OCI-LY7 (cell line): ENCODE results near the gene CRYM. TPM values are rescaled to one million over a fixed set of nuclear protein-coding genes. Genes with fewer than 3 reads are reported as not detected.

Experiments used
- BruUV-seq: library from RNA; stranded (reverse); fragments of 400-500 nt; replicated peaks from 2 replicates; lab custom pipeline; 2021; lab: Mats Ljungman, UMichigan
- CTCF ChIA-PET: fragments of 300-600 bp; sonication (Branson Sonifier 250); formaldehyde crosslinking; loops from one replicate; lab custom pipeline; 2022; ENCODE audit warnings: antibody characterized with exemption; ENCODE audit not compliant: unreplicated experiment; lab: Charles Lee
- POLR2A ChIA-PET: fragments of 300-600 bp; sonication (Branson Sonifier 250); formaldehyde crosslinking; loops from one replicate; lab custom pipeline; 2022; ENCODE audit warnings: antibody characterized with exemption; lab: Charles Lee
- DNase-seq: peaks from one replicate; pipeline ENCODE4 v3.0.0-alpha.2; 2015; ENCODE audit warnings: low spot score
- H2AFZ ChIP-seq: fragments of 200-600 bp; sonication (generic), shearing (Covaris generic); 2 replicates; pipeline ENCODE4 v1.6.1; 2014; ENCODE audit warnings: mild to moderate bottlenecking, antibody characterized with exemption, low read length, moderate library complexity
- H3K27ac ChIP-seq: fragments of 200-600 bp; sonication (generic); 2 replicates; pipeline ENCODE4 v1.5.1; 2014; ENCODE audit warnings: mixed run types, low read depth, mild to moderate bottlenecking, moderate library complexity, low read length, inconsistent platforms; ENCODE audit not compliant: poor library complexity, severe bottlenecking
- H3K36me3 ChIP-seq: fragments of 200-600 bp; sonication (generic); 2 replicates; pipeline ENCODE4 v1.6.1; 2014; ENCODE audit warnings: mild to moderate bottlenecking, antibody characterized with exemption, low read length, moderate library complexity, mixed read lengths; ENCODE audit not compliant: insufficient read depth
- H3K4me1 ChIP-seq: fragments of 200-600 bp; sonication (generic); 2 replicates; pipeline ENCODE4 v1.5.1; 2014; ENCODE audit warnings: mild to moderate bottlenecking, low read length; ENCODE audit not compliant: insufficient read depth, poor library complexity, severe bottlenecking
- H3K4me2 ChIP-seq: fragments of 200-600 bp; sonication (generic); 2 replicates; pipeline ENCODE4 v1.6.1; 2014; ENCODE audit warnings: mild to moderate bottlenecking, low read length
- H3K4me3 ChIP-seq: fragments of 200-600 bp; sonication (generic); 2 replicates; pipeline ENCODE4 v1.5.1; 2014; ENCODE audit warnings: mild to moderate bottlenecking, low read depth, low read length; ENCODE audit not compliant: poor library complexity, severe bottlenecking
- H3K79me2 ChIP-seq: fragments of 200-600 bp; sonication (generic); 2 replicates; pipeline ENCODE4 v1.6.1; 2016; ENCODE audit warnings: low read depth, mild to moderate bottlenecking, low read length, moderate library complexity, mixed read lengths; ENCODE audit not compliant: insufficient read depth
- H3K9me2 ChIP-seq: fragments of 200-600 bp; sonication (generic); 2 replicates; pipeline ENCODE4 v1.6.1; 2016; ENCODE audit warnings: mild to moderate bottlenecking, low read length, mixed read lengths; ENCODE audit not compliant: insufficient read depth
- H3K9me3 ChIP-seq: fragments of 200-600 bp; sonication (generic); 2 replicates; pipeline ENCODE4 v1.6.1; 2014; ENCODE audit warnings: mild to moderate bottlenecking, mixed run types, low read length, mixed read lengths
- H4K20me1 ChIP-seq: fragments of 200-600 bp; sonication (generic); 2 replicates; pipeline ENCODE4 v1.6.1; 2014; ENCODE audit warnings: mild to moderate bottlenecking, antibody characterized with exemption, low read length, moderate library complexity, mixed read lengths; ENCODE audit not compliant: insufficient read depth
- EZH2phosphoT487 ChIP-seq: fragments of 200-600 bp; sonication (generic); IDR thresholded peaks from 2 replicates; pipeline ENCODE4 v1.6.1; 2018; ENCODE audit warnings: low read depth, borderline replicate concordance, mild to moderate bottlenecking, mixed run types, antibody characterized with exemption, low read length, moderate library complexity, mixed read lengths
- intact Hi-C: fragments of 100-400 bp; cut with micrococcal nuclease; formaldehyde crosslinking; loops from one replicate; pipeline ENCODE4 v1.10.0; 2022; ENCODE audit not compliant: unreplicated experiment
- total RNA-seq, 2 experiments: library from RNA; depleted of rRNA in 1 of 2; stranded (reverse); fragments of >200 nt in 1 of 2; shearing (Covaris generic) in 1 of 2; gene quantifications; 2 replicates each; pipeline ENCODE4 v1.2.3, GENCODE V29; 2014 to 2022
- TF ChIP-seq, protein P1 (sequence below): fragments of 200-600 bp; sonication (generic); conservative IDR thresholded peaks from 2 replicates; pipeline ENCODE4 v1.5.1; 2014; ENCODE audit warnings: mild to moderate bottlenecking, antibody characterized with exemption, low read length, moderate library complexity, mixed read lengths

The CRYM gene
- total RNA-seq, 2 experiments from 2014 or later: 0.23 to 0.28 TPM

DNA sequence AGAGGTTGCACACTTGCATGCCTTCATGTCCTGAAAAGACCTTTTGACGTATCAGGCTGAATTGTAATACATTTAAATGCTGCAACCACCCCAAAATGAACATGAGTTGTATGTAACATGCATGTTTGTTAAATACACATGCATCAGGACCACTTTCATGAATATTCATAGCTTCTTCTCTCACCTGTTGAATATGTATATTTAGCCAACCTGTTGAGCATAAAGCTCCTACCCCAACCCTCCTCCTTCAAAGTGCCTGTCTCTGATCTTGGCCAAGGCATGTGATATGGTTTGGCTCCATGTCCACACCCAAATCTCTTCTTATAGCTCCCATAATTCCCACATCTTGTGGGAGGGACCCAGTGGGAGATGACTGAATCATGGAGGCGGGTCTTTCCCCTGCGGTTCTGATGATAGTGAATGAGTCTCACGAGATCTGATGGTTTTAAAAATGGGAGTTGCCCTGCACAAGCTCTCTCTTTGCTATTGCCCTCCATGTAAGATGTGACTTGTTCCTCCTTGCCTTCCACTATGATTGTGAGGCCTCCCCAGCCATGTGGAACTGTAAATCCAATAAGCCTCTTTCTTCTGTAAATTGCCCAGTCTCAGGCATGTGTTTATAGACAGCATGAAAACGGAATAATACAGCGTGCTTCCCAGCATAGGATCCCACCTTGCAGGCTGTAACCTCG is 3.8 kb upstream of the CRYM start:
- no peaks in the 10 kb centered on the region for H3K36me3 ChIP-seq
- intact Hi-C loops: no loop called here
- no peak overlapping the region for H3K4me3 ChIP-seq
- H2AFZ ChIP-seq: no peak overlapping the region
- DNase-seq: no peak
- H4K20me1 ChIP-seq: no peaks in the 10 kb centered on the region
- H3K79me2 ChIP-seq: no peaks in the 10 kb centered on the region
- no peak for TF ChIP-seq EZH2phosphoT487
- TF ChIP-seq, protein P1, sequence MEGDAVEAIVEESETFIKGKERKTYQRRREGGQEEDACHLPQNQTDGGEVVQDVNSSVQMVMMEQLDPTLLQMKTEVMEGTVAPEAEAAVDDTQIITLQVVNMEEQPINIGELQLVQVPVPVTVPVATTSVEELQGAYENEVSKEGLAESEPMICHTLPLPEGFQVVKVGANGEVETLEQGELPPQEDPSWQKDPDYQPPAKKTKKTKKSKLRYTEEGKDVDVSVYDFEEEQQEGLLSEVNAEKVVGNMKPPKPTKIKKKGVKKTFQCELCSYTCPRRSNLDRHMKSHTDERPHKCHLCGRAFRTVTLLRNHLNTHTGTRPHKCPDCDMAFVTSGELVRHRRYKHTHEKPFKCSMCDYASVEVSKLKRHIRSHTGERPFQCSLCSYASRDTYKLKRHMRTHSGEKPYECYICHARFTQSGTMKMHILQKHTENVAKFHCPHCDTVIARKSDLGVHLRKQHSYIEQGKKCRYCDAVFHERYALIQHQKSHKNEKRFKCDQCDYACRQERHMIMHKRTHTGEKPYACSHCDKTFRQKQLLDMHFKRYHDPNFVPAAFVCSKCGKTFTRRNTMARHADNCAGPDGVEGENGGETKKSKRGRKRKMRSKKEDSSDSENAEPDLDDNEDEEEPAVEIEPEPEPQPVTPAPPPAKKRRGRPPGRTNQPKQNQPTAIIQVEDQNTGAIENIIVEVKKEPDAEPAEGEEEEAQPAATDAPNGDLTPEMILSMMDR: no peak
- POLR2A ChIA-PET: interaction anchor here (0.8 kb wide), 1 partner anchor 9 kb away, joined by 3 read pairs; no protein-coding TSS in a partner anchor
- 0 out of 2 replicates have a peak, but pooled peaks cover 13% of the 10 kb centered on the region for H3K9me3 ChIP-seq
- no peaks in the 10 kb centered on the region for H3K9me2 ChIP-seq
- no TSS peak for BruUV-seq
- H3K4me2 ChIP-seq: no peak overlapping the region
- CTCF ChIA-PET: no interaction called here
- peaks cover 13% of the 10 kb centered on the region for H3K4me1 ChIP-seq
- H3K27ac ChIP-seq: no peak overlapping the region

DNA sequence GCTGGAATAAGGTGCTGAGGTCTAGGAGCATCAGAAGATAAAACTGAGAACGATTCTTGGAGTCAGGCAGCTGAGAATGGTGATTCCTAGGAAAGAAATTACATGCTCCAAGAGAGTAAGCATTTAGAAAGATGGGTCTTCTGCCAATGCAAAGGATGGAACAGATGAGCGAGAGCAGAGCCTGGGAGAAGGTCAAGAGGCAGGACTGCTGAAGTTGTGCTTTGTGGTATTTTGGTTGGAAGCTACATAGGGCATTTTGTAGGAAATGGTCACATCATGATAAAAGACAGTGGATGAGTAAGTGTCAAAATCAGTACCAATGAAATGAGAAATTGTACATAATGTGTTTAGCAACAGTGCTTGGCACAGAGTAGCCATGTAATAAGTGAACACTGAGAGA is 1.4 kb upstream of the CRYM start:
- H3K27ac ChIP-seq: no peak overlapping the region
- peaks cover 23% of the 10 kb centered on the region for H3K4me1 ChIP-seq
- no TSS peak for BruUV-seq
- H4K20me1 ChIP-seq: no peaks in the 10 kb centered on the region
- POLR2A ChIA-PET: interaction anchor here (0.6 to 0.9 kb wide), 2 partner anchors 21 to 281 kb away, joined by 3 to 4 read pairs; no protein-coding TSS in a partner anchor
- H3K9me2 ChIP-seq: no peaks in the 10 kb centered on the region
- H3K79me2 ChIP-seq: no peaks in the 10 kb centered on the region
- CTCF ChIA-PET: no interaction called here
- no peak overlapping the region for H2AFZ ChIP-seq
- 0 out of 2 replicates have a peak, but pooled peaks cover 6% of the 10 kb centered on the region for H3K9me3 ChIP-seq
- TF ChIP-seq, protein P1: no peak
- TF ChIP-seq EZH2phosphoT487: no peak
- no peak overlapping the region for H3K4me2 ChIP-seq
- intact Hi-C loops: loop anchor here (5.0 to 10.0 kb wide), 2 partner anchors 92 to 275 kb away; no protein-coding TSS in a partner anchor
- H3K36me3 ChIP-seq: no peaks in the 10 kb centered on the region
- DNase-seq: no peak
- no peak overlapping the region for H3K4me3 ChIP-seq
